Measurements from ENCODE around the gene SH3RF2. TPM values are rescaled to one million over a fixed set of nuclear protein-coding genes. Genes with fewer than 3 reads are reported as not detected.
"Not testable (repeated sequence)": the region's sequence is repeated elsewhere in the genome, so short reads cannot be mapped to it uniquely, and the experiment has no call there.

Gene SH3RF2, protein sequence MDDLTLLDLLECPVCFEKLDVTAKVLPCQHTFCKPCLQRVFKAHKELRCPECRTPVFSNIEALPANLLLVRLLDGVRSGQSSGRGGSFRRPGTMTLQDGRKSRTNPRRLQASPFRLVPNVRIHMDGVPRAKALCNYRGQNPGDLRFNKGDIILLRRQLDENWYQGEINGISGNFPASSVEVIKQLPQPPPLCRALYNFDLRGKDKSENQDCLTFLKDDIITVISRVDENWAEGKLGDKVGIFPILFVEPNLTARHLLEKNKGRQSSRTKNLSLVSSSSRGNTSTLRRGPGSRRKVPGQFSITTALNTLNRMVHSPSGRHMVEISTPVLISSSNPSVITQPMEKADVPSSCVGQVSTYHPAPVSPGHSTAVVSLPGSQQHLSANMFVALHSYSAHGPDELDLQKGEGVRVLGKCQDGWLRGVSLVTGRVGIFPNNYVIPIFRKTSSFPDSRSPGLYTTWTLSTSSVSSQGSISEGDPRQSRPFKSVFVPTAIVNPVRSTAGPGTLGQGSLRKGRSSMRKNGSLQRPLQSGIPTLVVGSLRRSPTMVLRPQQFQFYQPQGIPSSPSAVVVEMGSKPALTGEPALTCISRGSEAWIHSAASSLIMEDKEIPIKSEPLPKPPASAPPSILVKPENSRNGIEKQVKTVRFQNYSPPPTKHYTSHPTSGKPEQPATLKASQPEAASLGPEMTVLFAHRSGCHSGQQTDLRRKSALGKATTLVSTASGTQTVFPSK
- total RNA-seq, result 12.0 and 16.3 TPM in 2 replicates

DNA sequence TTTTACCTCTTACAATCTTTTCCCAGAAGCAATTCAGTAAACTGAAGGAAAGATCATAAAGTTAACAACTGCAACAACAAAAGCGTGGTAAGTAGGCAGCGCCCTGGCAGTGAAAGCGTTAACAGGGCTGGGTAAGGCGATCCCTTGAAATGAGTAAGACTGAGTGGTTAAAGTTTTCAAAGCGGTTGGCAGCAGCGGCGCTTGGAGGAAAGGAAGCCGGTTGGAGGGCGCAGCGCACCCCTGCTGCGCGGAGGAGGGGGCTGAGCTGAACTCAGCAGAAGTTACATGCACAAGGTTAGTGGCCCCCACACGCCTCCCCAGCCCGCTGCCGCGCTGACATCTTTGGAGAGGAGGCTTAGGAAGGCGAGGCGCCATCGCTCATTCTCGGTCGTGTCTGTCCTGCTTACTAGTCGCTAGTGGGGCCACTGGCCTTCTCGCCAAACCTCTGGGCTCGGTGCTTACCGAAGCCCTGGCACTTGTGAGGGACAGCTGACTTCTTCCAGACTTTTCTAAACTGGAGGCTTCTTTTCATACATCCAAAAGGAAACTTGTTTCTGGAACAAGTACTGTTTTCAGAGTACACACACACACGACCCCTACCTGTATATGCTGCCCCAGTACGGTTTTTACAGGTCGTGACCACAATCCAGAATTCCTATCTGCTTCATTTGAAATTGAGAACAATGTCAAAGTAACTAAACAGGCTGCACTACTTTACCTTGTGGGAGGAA lies at the start of gene SH3RF2:
Gene SH3RF2 (plus strand): TSS at position 178 of the 731 bp plus-strand sequence. CDS start 1,351 bp downstream, outside the sequence.
- TF ChIP-seq, protein P1, sequence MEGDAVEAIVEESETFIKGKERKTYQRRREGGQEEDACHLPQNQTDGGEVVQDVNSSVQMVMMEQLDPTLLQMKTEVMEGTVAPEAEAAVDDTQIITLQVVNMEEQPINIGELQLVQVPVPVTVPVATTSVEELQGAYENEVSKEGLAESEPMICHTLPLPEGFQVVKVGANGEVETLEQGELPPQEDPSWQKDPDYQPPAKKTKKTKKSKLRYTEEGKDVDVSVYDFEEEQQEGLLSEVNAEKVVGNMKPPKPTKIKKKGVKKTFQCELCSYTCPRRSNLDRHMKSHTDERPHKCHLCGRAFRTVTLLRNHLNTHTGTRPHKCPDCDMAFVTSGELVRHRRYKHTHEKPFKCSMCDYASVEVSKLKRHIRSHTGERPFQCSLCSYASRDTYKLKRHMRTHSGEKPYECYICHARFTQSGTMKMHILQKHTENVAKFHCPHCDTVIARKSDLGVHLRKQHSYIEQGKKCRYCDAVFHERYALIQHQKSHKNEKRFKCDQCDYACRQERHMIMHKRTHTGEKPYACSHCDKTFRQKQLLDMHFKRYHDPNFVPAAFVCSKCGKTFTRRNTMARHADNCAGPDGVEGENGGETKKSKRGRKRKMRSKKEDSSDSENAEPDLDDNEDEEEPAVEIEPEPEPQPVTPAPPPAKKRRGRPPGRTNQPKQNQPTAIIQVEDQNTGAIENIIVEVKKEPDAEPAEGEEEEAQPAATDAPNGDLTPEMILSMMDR (conservative IDR thresholded peaks at IDR 0.05; ENCODE audit: low read depth, low read length), result no peak
- peak; percentile 57 for DNase-seq (ENCODE audit: low read depth)
- peak within 1 kb of the TSS; percentile 82 for H3K4me3 ChIP-seq (ENCODE audit: low read depth, low read length)

DNA sequence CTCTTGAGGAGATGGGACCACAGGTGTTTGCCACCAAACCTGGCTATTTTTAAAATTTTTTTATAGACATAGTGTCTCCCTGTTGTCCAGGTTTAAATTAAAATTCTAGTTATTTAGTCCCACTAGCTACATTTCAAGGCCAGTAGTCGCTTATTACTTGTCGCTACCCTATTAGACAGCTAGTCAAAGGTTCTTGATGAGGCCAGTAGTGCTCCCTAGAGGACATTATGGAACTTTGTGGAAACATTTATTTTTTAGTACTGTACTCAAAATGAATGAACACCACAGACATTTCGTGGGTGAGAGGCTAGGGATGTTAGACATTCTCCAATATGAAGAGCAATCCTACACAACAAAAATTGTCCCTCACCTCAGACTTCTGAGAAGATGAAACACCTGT lies 49.2 kb upstream of the SH3RF2 start:
- TF ChIP-seq, protein P1 (conservative IDR thresholded peaks at IDR 0.05; ENCODE audit: low read depth, low read length), result peak; percentile 36
- no peak overlapping the region for H3K4me3 ChIP-seq (ENCODE audit: low read depth, low read length)
- no peak for DNase-seq (ENCODE audit: low read depth)

DNA sequence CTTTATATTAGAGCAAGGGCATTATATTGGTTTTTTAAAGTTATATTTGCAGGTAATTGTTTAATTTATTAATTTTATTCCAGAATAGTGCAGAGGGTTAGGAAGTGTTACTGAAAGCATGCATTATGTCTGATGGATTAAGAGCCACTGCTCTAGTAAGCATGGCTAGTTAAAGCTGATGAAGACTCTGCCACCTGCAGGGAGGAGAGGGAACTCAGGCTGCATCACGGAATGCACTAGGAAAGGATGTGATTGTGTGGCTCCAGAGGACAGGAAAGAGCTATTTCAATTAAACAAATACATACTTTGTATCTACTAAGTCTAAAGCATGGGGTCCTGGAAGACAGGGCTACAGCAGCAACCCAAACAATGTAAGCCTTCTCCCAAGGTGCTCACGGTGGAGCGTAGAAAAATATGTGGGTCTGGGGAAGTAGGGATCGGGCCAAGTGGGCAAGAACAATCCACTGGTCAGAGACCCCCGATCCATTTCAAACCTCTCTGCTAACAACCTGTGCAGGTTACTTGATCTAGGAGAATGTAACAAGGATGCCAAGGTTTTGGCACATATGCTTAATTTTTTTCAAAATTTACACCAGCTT lies 48.3 kb upstream of the SH3RF2 start:
- TF ChIP-seq, protein P1 (conservative IDR thresholded peaks at IDR 0.05; ENCODE audit: low read depth, low read length), result peak; percentile 92
- DNase-seq (ENCODE audit: low read depth), result no peak

DNA sequence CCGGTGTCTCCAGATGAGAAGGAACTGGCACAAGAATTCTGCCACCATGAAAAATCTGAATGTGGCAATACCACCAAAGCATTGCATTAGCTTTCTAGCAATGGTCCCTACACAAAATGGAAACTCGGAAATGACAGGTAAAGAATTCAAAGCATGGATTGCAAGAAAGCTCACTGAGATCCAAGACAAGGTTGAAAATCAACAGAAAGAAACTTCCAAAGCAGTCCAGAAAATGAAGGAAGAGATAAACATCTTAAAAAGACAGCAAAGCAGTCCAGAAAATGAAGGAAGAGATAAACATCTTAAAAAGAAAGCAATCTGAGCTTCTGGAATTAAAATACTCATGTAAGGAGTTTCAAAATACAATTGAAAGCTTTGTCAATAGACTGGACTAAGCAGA lies 46.8 kb upstream of the SH3RF2 start:
- no peak for DNase-seq (ENCODE audit: low read depth)
- H3K4me3 ChIP-seq (ENCODE audit: low read depth, low read length), result no peak overlapping the region
- TF ChIP-seq, protein P1 (conservative IDR thresholded peaks at IDR 0.05; ENCODE audit: low read depth, low read length), result no peak

More for the DNA sequence above, 48.3 kb upstream of the SH3RF2 start:
- H3K4me3 ChIP-seq (ENCODE audit: low read depth, low read length), result no peak overlapping the region

DNA sequence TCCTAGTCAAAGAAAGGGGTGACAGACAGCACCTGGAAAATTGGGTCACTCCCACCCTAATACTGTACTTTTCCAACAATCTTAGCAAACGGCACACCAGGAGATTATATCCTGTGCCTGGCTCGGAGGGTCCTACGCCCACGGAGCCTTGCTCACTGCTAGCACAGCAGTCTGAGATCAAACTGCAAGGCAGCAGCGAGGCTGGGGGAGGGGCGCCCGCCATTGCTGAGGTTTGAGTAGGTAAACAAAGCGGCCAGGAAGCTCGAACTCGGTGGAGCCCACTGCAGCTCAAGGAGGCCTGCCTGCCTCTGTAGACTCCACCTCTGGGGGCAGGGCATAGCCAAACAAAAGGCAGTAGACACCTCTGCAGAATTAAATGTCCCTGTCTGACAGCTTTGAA lies 45.0 kb upstream of the SH3RF2 start:
- not testable (repeated sequence) for H3K4me3 ChIP-seq (ENCODE audit: low read depth, low read length); DNase-seq (ENCODE audit: low read depth)

DNA sequence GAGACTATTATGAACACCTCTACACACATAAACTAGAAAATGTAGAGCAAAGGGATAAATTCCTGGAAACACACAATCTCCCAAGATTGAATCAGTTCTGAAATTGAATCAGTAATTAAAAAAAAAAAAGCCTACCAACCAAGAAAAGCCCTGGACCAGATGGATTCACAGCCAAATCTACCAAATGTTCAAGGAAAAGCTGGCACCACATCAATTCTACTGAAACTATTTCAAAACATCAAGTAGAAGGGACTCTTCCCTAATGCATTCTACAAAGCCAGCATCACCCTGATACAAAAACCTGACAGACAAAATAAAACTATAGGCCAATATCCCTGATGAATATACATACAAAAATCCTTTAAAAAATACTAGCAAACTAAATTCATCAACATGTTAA lies 38.2 kb upstream of the SH3RF2 start:
- TF ChIP-seq, protein P1 (conservative IDR thresholded peaks at IDR 0.05; ENCODE audit: low read depth, low read length), result no peak
- H3K4me3 ChIP-seq (ENCODE audit: low read depth, low read length), result no peak overlapping the region
- no peak for DNase-seq (ENCODE audit: low read depth)

Data from epithelial cell of proximal tubule (primary cell).